CD14-positive monocyte (primary cell): ENCODE measurements around the gene CDK5RAP3. TPM values are rescaled to one million over a fixed set of nuclear protein-coding genes. Genes with fewer than 3 reads are reported as not detected.

Experiments used
- DNase-seq, 3 donors: peaks; one replicate each; pipeline ENCODE4 v3.0.0-alpha.2; 2011 to 2022
- H2AFZ ChIP-seq: 2 replicates; pipeline ENCODE4 v1.6.0; 2012; ENCODE audit warnings: mild to moderate bottlenecking, low read depth, low read length, inconsistent platforms; ENCODE audit not compliant: insufficient read depth, poor library complexity, severe bottlenecking
- H3K27ac ChIP-seq, 2 donors: 1 replicate in 1 of 2; 2 replicates in 1 of 2; pipeline ENCODE4 v1.5.1; 2012 to 2013; ENCODE audit warnings: low read length in 2 of 2, control low read depth in 1 of 2, inconsistent platforms in 1 of 2, low read depth in 1 of 2, mild to moderate bottlenecking in 1 of 2
- H3K27me3 ChIP-seq, 2 donors: one replicate each; pipeline versions ENCODE4 v1.6.0 to v1.6.1; 2011 to 2013; ENCODE audit warnings: low read length in 2 of 2; ENCODE audit not compliant: control insufficient read depth in 2 of 2, insufficient read depth in 2 of 2
- H3K36me3 ChIP-seq, 2 donors: replicated peaks in 1 of 2; 1 replicate in 1 of 2; 2 replicates in 1 of 2; pipeline versions ENCODE4 v1.5.1 to v1.6.1; 2012 to 2013; ENCODE audit warnings: low read length in 2 of 2, control low read depth in 1 of 2, inconsistent platforms in 1 of 2, mild to moderate bottlenecking in 1 of 2; ENCODE audit not compliant: insufficient read depth in 2 of 2, control insufficient read depth in 1 of 2
- H3K4me1 ChIP-seq, 2 donors: 1 replicate in 1 of 2; 2 replicates in 1 of 2; pipeline versions ENCODE4 v1.5.1 to v1.6.1; 2012 to 2013; ENCODE audit warnings: low read length in 2 of 2, control low read depth in 1 of 2, inconsistent platforms in 1 of 2, mild to moderate bottlenecking in 1 of 2, moderate library complexity in 1 of 2; ENCODE audit not compliant: insufficient read depth in 2 of 2, control insufficient read depth in 1 of 2
- H3K4me2 ChIP-seq: replicated peaks from 2 replicates; pipeline ENCODE3; 2012; ENCODE audit warnings: low read length, moderate library complexity, mild to moderate bottlenecking; ENCODE audit not compliant: poor library complexity, severe bottlenecking; ENCODE audit errors: extremely low read depth
- H3K4me3 ChIP-seq, 3 experiments: fragments of 200-600 bp in 1 of 3; sonication (generic) in 1 of 3; replicated peaks in 1 of 3; 1 replicate in 2 of 3; 2 replicates in 1 of 3; pipeline ENCODE4 v1.5.1; 2011 to 2013; ENCODE audit warnings: low read length in 3 of 3, mild to moderate bottlenecking in 3 of 3, control low read depth in 2 of 3, low read depth in 2 of 3, inconsistent platforms in 1 of 3, moderate library complexity in 1 of 3
- H3K79me2 ChIP-seq: 2 replicates; pipeline ENCODE4 v1.6.0; 2012; ENCODE audit warnings: mild to moderate bottlenecking, control low read depth, inconsistent platforms, low read length, moderate library complexity; ENCODE audit not compliant: insufficient read depth
- H3K9ac ChIP-seq: 2 replicates; pipeline ENCODE4 v1.6.0; 2017; ENCODE audit warnings: low read length, mild to moderate bottlenecking; ENCODE audit not compliant: insufficient read depth, poor library complexity, severe bottlenecking
- H3K9me3 ChIP-seq, 2 donors: replicated peaks in 1 of 2; 1 replicate in 1 of 2; 2 replicates in 1 of 2; pipeline versions ENCODE4 v1.5.1 to v1.6.1; 2012 to 2013; ENCODE audit warnings: low read length in 2 of 2, control low read depth in 1 of 2; ENCODE audit not compliant: control insufficient read depth in 1 of 2, insufficient read depth in 1 of 2
- H4K20me1 ChIP-seq: 2 replicates; pipeline ENCODE4 v1.6.0; 2012; ENCODE audit warnings: mild to moderate bottlenecking, low read length, control low read depth, moderate library complexity; ENCODE audit not compliant: insufficient read depth
- H3K27ac Mint-ChIP-seq, 7 donors: one replicate each; pipeline ENCODE4 v1.8.0; 2020; ENCODE audit warnings: mild to moderate bottlenecking in 7 of 7, mixed read lengths in 7 of 7, moderate library complexity in 6 of 7, inconsistent platforms in 2 of 7
- H3K27me3 Mint-ChIP-seq, 3 donors: one replicate each; pipeline ENCODE4 v1.8.0; 2021 to 2022; ENCODE audit warnings: low read depth in 3 of 3, mild to moderate bottlenecking in 3 of 3, mixed read lengths in 3 of 3, moderate library complexity in 3 of 3, inconsistent platforms in 1 of 3
- H3K36me3 Mint-ChIP-seq, 2 donors: one replicate each; pipeline ENCODE4 v1.8.0; 2020; ENCODE audit warnings: mixed read lengths in 2 of 2, inconsistent platforms in 1 of 2, mild to moderate bottlenecking in 1 of 2
- H3K4me1 Mint-ChIP-seq: one replicate; pipeline ENCODE4 v1.8.0; 2020; ENCODE audit warnings: mild to moderate bottlenecking, mixed read lengths
- H3K4me3 Mint-ChIP-seq, 2 donors: one replicate each; pipeline ENCODE4 v1.8.0; 2020; ENCODE audit warnings: mild to moderate bottlenecking in 2 of 2, mixed read lengths in 2 of 2, moderate library complexity in 1 of 2
- H3K9me3 Mint-ChIP-seq, 7 donors: one replicate each; pipeline ENCODE4 v1.8.0; 2020 to 2022; ENCODE audit warnings: mixed read lengths in 7 of 7, mild to moderate bottlenecking in 6 of 7, moderate library complexity in 6 of 7, inconsistent platforms in 2 of 7
- CTCF ChIP-seq: fragments of 200-600 bp; IDR thresholded peaks from one replicate; pipeline ENCODE4 v1.8.0; 2022; ENCODE audit warnings: antibody characterized with exemption, mild to moderate bottlenecking
- WGBS: methylation state at CpG from one replicate; pipeline ENCODE4 v1.1.5; 2013; ENCODE audit warnings: missing lambda C conversion rate; ENCODE audit not compliant: insufficient coverage; 5-methylcytosine and 5-hydroxymethylcytosine counted together
- intact Hi-C, 2 donors: fragments of 100-400 bp; cut with micrococcal nuclease; formaldehyde crosslinking; loops; one replicate each; pipeline versions ENCODE4 v1.15.0 to v1.15.1; 2023
- polyA plus RNA-seq, 3 donors: library from polyadenylated mRNA; depleted of rRNA in 1 of 3; unstranded in 2 of 3; stranded (reverse) in 1 of 3; fragments of 300-500 nt in 2 of 3; fragments of >200 nt in 1 of 3; fragmentation: Illumina TruSeq in 2 of 3; gene quantifications; 1 replicate in 2 of 3; 2 replicates in 1 of 3; pipeline ENCODE4 v1.2.3, GENCODE V29; 2012 to 2021

CDK5RAP3 gene
- polyA plus RNA-seq, 3 donors: 86.1 to 782 (median 94.4) TPM

GRCh38 chr17:47962901-47963300 lies 8.0 kb upstream of the CDK5RAP3 start:
- H3K9me3 ChIP-seq: no peaks in the 10 kb centered on the region
- H3K27ac ChIP-seq: no peak overlapping the region
- Mint-ChIP-seq H3K27me3 (peaks cover 4 to 6% (median 5%) of the 10 kb centered on the region in 3 donors), H3K9me3 (no peaks in the 10 kb centered on the region), H3K4me1 (no peaks in the 10 kb centered on the region), H3K4me3 (no peak overlapping the region), H3K27ac (no peak overlapping the region), H3K36me3 (no peaks in the 10 kb centered on the region)
- no peaks in the 10 kb centered on the region for H4K20me1 ChIP-seq
- no peaks in the 10 kb centered on the region for H3K36me3 ChIP-seq
- H3K9ac ChIP-seq: no peak overlapping the region
- intact Hi-C loops: no loop called here
- 89% methylated on average over 3 of the region's 3 CpGs for WGBS
- no peak for TF ChIP-seq CTCF
- H3K4me1 ChIP-seq: no peaks in the 10 kb centered on the region
- no peak overlapping the region for H2AFZ ChIP-seq
- no peaks in the 10 kb centered on the region for H3K27me3 ChIP-seq
- H3K4me2 ChIP-seq: no peak overlapping the region
- H3K79me2 ChIP-seq: no peaks in the 10 kb centered on the region
- no peak for DNase-seq
- no peak overlapping the region for H3K4me3 ChIP-seq

- no peaks in the 10 kb centered on the region for H3K4me1 ChIP-seq
- H3K4me3 ChIP-seq: no peak overlapping the region
- TF ChIP-seq CTCF: no peak
- no peaks in the 10 kb centered on the region for H3K27me3 ChIP-seq
- H3K36me3 Mint-ChIP-seq: no peaks in the 10 kb centered on the region
- no peaks in the 10 kb centered on the region for H3K9me3 ChIP-seq
- H3K9me3 Mint-ChIP-seq: no peaks in the 10 kb centered on the region
- intact Hi-C loops: no loop called here
- no peak overlapping the region for H3K27ac ChIP-seq
- 100% methylated on average over 2 of the region's 5 CpGs for WGBS
- H3K27me3 Mint-ChIP-seq: peaks cover 3 to 4% (median 4%) of the 10 kb centered on the region in 3 donors
- H3K9ac ChIP-seq: no peak overlapping the region
- H3K79me2 ChIP-seq: no peaks in the 10 kb centered on the region
- no peak overlapping the region for H3K27ac Mint-ChIP-seq
- H2AFZ ChIP-seq: no peak overlapping the region
- peaks cover 2% of the 10 kb centered on the region for H3K4me1 Mint-ChIP-seq
- DNase-seq: no peak
- no peaks in the 10 kb centered on the region for H3K36me3 ChIP-seq
- H3K4me2 ChIP-seq: no peak overlapping the region
- no peak overlapping the region for H3K4me3 Mint-ChIP-seq
- H4K20me1 ChIP-seq: no peaks in the 10 kb centered on the region
These were observed 6.1 kb upstream of the CDK5RAP3 start for GRCh38 chr17:47964856-47965255.
